HFF-Myc (cell line): ENCODE data around the gene TMEM258.

Source experiments
- DNase-seq: peaks from one replicate; pipeline ENCODE4 v3.0.0-alpha.2; 2011; ENCODE audit warnings: low read depth; ENCODE audit errors: extremely low read depth
- H3K4me3 ChIP-seq: replicated peaks from 2 replicates; pipeline ENCODE4 v1.5.1; 2011; ENCODE audit warnings: low read depth, mild to moderate bottlenecking, control low read depth, low read length
- TF ChIP-seq, protein P1 (sequence below): IDR thresholded peaks from 2 replicates; pipeline ENCODE4 v1.5.1; 2012; ENCODE audit warnings: mild to moderate bottlenecking, low read depth, low read length, control low read depth; ENCODE audit errors: missing control alignments

Gene TMEM258

DNA sequence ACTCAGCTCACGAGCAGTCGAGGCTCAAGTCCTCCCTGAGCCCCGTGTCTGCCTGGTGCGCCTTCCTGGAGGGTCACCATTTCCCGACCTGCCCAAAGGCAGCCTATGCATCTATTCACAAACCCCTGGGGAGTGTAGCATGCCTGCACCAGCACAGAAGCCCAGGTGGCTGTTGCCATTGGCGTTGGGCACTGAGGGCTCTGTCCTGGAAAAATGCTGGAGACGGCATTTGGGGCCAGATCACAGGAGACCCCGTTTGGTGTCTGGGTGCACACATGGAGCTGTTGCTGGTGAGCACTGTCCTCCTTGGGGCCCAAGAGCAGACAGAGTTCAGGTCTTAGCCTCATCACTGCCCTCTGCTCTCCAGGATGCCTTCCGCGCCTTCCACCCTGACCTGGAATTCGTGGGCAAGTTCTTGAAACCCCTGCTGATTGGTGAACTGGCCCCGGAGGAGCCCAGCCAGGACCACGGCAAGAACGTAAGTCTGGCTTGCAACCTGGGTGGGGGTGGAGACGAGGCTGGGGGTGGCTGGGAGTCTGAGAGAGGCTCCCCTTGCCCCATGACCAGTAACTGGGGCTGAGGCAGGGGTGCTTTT is 45.1 kb upstream of the TMEM258 start:
- DNase-seq: no peak
- H3K4me3 ChIP-seq: no peak overlapping the region
- TF ChIP-seq, protein P1, sequence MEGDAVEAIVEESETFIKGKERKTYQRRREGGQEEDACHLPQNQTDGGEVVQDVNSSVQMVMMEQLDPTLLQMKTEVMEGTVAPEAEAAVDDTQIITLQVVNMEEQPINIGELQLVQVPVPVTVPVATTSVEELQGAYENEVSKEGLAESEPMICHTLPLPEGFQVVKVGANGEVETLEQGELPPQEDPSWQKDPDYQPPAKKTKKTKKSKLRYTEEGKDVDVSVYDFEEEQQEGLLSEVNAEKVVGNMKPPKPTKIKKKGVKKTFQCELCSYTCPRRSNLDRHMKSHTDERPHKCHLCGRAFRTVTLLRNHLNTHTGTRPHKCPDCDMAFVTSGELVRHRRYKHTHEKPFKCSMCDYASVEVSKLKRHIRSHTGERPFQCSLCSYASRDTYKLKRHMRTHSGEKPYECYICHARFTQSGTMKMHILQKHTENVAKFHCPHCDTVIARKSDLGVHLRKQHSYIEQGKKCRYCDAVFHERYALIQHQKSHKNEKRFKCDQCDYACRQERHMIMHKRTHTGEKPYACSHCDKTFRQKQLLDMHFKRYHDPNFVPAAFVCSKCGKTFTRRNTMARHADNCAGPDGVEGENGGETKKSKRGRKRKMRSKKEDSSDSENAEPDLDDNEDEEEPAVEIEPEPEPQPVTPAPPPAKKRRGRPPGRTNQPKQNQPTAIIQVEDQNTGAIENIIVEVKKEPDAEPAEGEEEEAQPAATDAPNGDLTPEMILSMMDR: no peak

GRCh38 chr11:61836193-61836592 is 43.8 kb upstream of the TMEM258 start:
- no peak overlapping the region for H3K4me3 ChIP-seq
- no peak for DNase-seq
- TF ChIP-seq, protein P1: no peak

DNA sequence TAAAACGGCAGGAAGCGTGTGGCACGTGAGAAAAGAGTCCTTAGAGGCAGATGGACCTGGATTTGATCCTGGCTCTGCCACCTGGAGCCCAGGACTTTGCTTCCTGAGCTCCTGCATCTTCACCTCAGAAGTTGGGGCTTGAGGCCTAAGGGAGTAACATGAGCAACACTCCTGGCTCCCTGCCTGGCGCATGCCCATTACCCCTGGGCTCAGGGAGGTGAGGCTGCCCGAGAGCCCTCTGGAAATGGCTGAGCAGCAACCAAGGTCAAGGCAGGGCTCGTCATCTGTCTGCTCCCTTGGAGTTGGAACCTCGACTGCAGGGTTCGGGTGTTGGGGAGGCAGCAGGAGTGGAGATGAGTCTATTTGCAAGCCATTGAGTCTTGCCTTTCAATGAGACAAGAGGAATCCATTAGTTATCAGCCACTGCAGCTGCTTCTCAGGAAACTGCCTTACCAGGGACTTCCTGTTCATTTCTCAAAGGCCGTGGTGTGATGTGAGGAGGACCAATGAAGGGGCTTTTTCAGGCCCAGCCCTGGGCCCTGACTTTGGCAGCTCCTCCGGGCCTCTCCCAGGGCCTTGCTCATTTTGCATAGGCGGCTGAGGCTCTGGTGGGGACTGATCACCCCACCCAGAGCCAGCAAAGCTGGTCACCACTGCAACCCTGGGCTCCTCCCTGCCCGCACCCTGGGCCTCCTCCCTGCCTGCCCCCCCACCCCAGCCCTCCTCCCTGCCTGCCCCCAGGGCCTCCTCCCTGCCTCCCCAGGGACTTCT is 42.1 kb upstream of the TMEM258 start:
- DNase-seq: no peak
- TF ChIP-seq, protein P1: no peak
- H3K4me3 ChIP-seq: no peak overlapping the region

DNA sequence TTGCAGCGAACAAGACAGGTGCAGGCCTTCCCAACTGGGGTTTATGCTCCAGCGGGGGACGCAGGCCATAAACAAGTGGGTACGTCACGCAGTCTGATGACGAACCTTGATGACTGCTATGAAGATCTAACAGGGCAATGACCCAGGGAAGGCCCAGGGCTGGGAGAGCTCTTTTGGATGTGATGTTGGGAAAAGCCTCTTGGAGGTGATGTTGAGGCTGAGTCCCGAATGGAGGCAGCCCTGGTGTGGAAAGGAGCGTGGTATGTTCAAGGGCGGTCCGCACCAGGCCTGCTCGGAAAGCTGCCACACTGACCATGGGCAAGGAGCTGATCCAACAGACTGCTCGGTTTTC is 41.5 kb upstream of the TMEM258 start:
- TF ChIP-seq, protein P1: no peak
- DNase-seq: no peak
- H3K4me3 ChIP-seq: no peak overlapping the region

- no peak overlapping the region for H3K4me3 ChIP-seq
- TF ChIP-seq, protein P1: no peak
- DNase-seq: no peak
Measured at GRCh38 chr11:61833471-61833870, 41.1 kb upstream of the TMEM258 start.

- TF ChIP-seq, protein P1: no peak
- DNase-seq: no peak
- H3K4me3 ChIP-seq: no peak overlapping the region
Measured at GRCh38 chr11:61832754-61833153, 40.4 kb upstream of the TMEM258 start.
